Stimulated activated naive CD4-positive, alpha-beta T cell (primary cell): ENCODE data around the gene ATP5F1A.
"Not testable (repeated sequence)": the region's sequence is repeated elsewhere in the genome, so short reads cannot be mapped to it uniquely, and the experiment has no call there.

Experiments used
- DNase-seq, 6 experiments: peaks; one replicate each; lab custom pipeline; 2025; lab: John Stamatoyannopoulos, UW

ATP5F1A gene

GRCh38 chr18:46047369-46047768 is 50.7 kb downstream of the ATP5F1A start:
- DNase-seq = not testable (repeated sequence)

- DNase-seq = no peak
Observed at GRCh38 chr18:46046688-46047087, 51.4 kb downstream of the ATP5F1A start.

GRCh38 chr18:46046126-46046525 is 52.0 kb downstream of the ATP5F1A start:
- DNase-seq = no peak

- DNase-seq = peak in 1 of 6 experiments; percentile 4
Observed at GRCh38 chr18:46042571-46043123, 55.4 kb downstream of the ATP5F1A start.

GRCh38 chr18:46040747-46041104 is 57.4 kb downstream of the ATP5F1A start:
- no peak for DNase-seq

- DNase-seq = no peak
Observed at GRCh38 chr18:46040033-46040746, 57.9 kb downstream of the ATP5F1A start.

GRCh38 chr18:46037512-46038305 is 60.4 kb downstream of the ATP5F1A start:
- DNase-seq = no peak

GRCh38 chr18:46035696-46036680 is 62.1 kb downstream of the ATP5F1A start:
- no peak for DNase-seq

- no peak for DNase-seq
Observed at GRCh38 chr18:46034230-46034629, 63.9 kb downstream of the ATP5F1A start.

GRCh38 chr18:46031741-46032140 is 66.4 kb downstream of the ATP5F1A start:
- no peak for DNase-seq
